ENCODE data around the gene UBE3C.

- TF ChIP-seq SP1 (IDR thresholded peaks at IDR 0.05) (no peak), FOXA1 (IDR thresholded peaks at IDR 0.05) (no peak), LEF1 (IDR thresholded peaks at IDR 0.05; ENCODE audit: borderline replicate concordance) (no peak), ZNF384 (IDR thresholded peaks at IDR 0.05) (no peak), SUZ12 (IDR thresholded peaks at IDR 0.05) (no peak), TARDBP (IDR thresholded peaks at IDR 0.05) (no peak), NFRKB (IDR thresholded peaks at IDR 0.05) (no peak), CTBP1 (IDR thresholded peaks at IDR 0.05; ENCODE audit: borderline replicate concordance) (no peak)
These were observed 116.5 kb downstream of the UBE3C start for GRCh38 chr7:157255201-157255606.

All from HEK293T (cell line).